HuH-7.5 (cell line): ENCODE data around the gene CATSPERB.
A peak's percentile ranks its signal among the peaks of the same experiment; 100 is the strongest.
"Not testable (repeated sequence)": the region's sequence is repeated elsewhere in the genome, so short reads cannot be mapped to it uniquely, and the experiment has no call there.

Experiments
- DNase-seq: peaks from one replicate; pipeline ENCODE4 v3.0.0; 2011; ENCODE audit warnings: low spot score

CATSPERB gene, protein sequence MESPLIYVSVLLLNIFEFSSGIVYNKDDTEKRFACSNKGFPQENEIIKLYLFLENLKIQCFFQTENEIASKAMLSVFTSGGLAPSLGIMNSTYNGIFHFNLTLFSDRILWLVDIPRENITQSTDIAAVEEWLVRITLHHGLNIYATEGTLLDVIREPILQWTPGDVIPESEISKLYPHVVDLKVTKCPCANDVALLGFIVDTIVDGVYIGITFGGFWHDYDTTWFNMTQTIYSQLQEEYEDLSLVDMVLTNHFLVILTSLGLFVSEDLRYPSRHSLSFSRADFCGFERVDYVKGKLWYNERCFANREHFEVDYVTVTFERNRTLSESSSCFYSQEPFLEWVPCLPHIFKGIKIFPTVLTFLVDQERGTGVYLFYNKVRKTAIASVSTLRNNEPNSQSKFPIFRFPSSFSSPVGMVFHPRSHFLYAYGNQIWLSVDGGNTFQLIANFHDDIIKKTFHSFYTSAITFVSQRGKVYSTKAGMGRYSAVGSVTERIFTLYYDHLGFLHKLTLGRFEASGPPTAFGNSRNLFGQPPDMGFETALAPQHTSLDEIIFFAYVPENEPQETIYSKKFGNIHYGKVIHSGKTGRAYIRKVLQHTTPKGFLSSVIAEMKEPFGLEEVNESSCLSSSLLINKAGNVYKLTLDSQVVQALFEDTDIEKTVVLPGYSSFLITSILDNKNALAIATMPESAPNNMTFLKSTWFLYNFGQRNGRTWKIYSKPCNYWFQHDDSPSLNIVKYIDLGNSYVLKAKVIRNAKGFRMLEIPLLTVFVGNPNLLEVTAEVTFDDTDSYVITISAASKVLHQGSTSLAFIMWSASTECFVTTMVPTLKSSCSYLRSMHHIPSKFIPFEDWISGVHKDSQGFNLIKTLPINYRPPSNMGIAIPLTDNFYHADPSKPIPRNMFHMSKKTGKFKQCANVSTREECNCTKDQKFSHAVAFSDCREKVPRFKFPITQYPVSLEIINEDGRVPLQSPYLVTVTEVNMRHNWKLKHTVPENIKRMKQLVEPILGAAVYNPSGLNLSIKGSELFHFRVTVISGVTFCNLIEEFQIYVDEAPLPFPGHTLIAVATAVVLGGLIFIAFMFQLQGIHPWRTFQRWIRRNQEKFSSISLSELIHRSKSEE

GRCh38 chr14:91731986-91732385 is at the start of gene CATSPERB:
Gene CATSPERB (minus strand): TSS chr14:91732086. CDS start chr14:91729479, 2,607 bp downstream.
- no peak for DNase-seq

DNA sequence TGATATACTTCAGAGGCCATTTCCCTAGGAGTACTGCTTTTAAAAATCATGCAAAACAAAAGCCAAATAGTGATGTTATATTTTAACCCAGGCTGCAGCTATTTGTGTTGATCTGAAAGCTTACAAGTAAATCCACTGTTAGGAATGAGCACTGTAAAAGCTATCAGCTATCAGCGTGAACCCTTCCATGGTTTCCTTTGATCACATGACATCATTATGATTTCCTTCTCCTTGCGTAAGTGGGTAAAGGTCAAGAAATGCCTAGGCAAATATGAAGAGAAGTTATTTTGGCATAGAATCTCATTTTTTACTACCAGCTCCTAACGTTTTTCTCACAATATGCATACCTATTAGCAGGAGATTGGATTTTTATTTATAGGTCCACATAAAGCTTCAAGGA is 48.6 kb upstream of the CATSPERB start:
- DNase-seq: peak; percentile 17

GRCh38 chr14:91778217-91778616 is 46.3 kb upstream of the CATSPERB start:
- no peak for DNase-seq

GRCh38 chr14:91774140-91775096 is 42.5 kb upstream of the CATSPERB start:
- no peak for DNase-seq

GRCh38 chr14:91770185-91770584 is 38.3 kb upstream of the CATSPERB start:
- DNase-seq: no peak

DNA sequence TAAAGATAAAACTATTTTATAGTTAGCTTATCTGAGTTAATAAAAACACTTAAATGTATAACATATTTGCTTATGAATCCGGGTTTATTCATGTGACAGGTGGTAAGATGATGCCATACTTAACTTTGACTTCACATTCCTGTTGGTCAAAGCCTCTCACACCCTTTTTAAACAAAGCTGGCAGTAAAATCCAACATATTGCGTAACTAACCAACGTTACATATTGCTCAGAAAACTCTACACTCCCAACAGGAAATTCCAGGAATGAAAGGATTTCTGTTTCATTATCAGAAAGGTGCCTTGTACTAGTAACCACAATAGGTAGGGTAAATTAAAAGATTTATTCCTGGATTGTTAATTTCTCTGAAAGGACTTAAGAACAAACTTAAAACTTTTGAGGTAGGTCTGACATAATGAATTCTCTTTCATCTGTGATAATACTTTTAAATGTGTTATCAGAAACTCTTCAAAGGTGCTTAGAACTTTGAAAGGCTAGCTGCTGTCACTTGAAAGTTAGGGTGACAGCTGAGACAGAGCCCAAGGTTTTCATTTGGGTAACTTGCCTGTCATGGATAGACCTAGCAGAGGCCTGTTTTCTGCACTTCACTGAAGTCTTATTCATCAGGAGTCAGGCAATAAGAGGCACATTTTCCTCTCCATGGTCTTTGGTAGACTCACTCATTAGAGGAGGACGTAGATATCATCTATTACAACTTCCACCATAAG is 23.8 kb upstream of the CATSPERB start:
- DNase-seq: no peak

GRCh38 chr14:91754819-91755218 is 22.9 kb upstream of the CATSPERB start:
- DNase-seq: no peak

GRCh38 chr14:91754185-91754584 is 22.3 kb upstream of the CATSPERB start:
- no peak for DNase-seq

DNA sequence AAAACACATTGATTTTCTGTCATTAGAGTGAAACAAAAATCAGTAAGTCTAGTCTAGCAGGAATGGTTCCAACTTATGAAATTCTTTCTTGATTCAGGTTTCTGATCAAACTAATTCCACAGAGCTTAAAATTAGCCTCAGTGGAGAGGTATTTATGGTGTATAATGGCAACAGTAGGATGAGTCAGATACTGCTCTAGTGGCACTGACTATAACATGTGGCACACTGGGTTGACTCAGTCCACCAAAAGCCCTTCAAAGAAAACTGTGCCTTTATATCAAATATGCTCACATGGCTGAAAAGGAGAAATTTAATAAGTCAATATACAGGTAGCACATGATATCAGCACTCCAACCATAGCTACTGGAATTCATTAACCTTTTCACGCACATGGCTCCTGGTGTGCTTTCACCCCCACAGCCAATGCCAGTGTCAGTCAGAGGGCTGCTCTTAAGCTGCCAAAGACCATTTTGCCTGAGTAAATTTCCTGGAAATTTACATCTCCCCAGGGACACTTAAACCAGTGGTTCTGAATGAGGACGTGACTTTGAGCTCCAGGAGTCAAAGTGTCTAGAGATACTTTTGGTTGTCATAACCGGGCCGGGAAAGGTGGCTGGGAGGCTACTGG is 21.7 kb upstream of the CATSPERB start:
- no peak for DNase-seq

DNA sequence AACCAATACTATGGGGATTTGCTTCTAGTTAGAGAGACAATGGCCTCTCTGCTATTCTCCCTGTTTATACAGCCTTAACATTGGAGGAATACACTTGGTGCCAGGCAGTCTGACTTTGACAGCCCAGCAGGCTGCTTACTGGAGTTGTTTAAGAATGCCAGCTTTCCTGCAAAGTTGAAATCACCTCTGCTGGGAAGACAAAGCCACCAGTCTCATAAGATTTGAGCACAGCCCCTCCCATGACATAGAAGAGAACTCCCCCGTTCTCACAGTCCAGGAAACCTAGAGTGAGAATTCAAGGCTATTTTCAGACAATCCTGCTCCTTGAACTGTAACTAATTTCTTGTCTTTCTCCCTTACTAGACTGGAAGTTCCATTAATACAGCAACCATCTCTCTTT is 21.1 kb upstream of the CATSPERB start:
- no peak for DNase-seq

- DNase-seq: no peak
These were observed 19.8 kb upstream of the CATSPERB start for GRCh38 chr14:91751719-91752118.

GRCh38 chr14:91750634-91751198 is 18.8 kb upstream of the CATSPERB start:
- DNase-seq: no peak

DNA sequence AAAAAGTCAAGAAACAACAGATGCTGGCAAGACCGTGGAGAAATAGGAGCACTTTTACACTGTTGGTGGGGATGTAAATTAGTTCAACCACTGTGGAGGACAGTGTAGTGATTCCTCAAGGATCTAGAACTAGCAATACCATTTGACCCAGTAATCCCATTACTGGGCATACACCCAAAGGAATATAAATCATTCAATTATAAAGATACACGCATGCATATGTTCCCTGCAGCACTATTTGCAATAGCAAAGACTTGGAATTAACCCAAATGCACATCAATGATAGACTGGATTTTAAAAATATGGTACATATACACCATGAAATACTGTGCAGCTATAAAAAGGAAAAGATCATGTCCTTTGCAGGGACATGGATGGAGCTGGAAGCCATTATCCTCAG is 18.0 kb upstream of the CATSPERB start:
- DNase-seq: no peak

GRCh38 chr14:91748049-91748448 is 16.2 kb upstream of the CATSPERB start:
- no peak for DNase-seq

- DNase-seq: no peak
These were observed 13.5 kb upstream of the CATSPERB start for GRCh38 chr14:91745344-91745743.

- no peak for DNase-seq
These were observed 12.2 kb upstream of the CATSPERB start for GRCh38 chr14:91744068-91744480.

DNA sequence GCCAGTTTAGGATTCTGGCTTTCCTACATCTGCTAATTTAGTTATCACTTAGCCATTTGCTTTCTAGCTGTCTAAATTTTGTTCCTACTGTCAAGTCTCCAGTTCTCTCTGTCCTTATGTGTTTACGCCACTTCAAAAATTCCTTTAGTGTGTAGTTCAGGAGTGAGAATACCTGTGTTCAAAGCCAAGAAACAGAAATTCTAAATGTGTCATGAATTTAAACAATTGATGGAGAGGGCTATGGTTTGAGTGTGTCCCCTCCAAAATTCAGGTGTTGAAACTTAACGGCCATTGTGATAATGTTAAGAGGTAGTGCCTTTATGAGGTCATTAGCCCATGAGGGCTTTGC is 11.4 kb upstream of the CATSPERB start:
- no peak for DNase-seq

- no peak for DNase-seq
These were observed 10.9 kb upstream of the CATSPERB start for GRCh38 chr14:91742621-91743304.

GRCh38 chr14:91739867-91740266 is 8.0 kb upstream of the CATSPERB start:
- not testable (repeated sequence) for DNase-seq
